ENCODE measurements around the gene KDM2A.

KDM2A gene

DNA sequence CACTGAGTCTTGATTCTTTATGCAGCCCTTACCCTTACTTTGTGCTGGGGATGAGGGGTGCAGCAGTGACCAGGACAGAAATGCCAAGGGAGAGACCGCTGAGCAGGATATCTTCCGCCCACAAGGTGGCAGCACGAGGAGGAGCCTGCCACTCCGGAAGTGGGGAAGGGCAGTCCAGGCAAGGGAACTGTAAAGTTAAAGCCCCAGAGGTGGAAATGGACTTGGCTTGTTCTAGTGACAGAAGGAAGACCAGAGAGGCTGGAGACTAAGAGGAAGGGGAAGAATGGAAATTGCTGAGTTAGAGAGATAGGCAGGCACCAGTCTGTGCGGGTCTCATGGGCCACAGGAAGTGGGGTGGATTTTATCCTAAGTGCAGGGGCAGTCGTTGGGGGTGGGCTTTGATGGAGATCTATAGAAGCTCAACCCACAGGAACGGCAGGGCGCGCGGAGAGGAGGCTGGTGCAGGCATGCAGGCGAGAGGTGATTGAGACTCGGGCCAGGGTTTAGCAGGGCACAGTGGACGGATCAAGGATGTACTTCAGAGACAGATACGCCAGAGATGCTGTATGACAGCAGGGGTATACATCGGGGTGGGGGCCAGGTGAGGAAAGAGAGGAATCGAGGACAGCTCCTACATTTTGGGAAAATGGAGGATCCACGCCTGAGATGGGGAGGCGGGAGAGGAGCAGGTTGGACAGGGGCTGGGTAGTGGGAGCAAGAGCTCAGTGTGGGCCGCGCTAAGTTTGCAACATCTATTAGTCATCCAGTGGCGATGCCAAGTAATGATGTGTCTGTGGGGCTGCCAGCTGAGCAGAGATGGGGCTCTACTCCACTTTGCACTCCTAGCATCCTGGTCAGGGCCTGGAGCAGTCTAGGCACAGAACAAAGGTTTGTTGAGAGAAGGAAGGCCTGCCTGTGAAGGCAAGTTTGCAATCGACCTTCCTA lies 143.9 kb downstream of the KDM2A start:
- DNase-seq, result peak in 3 of 4 experiments; percentile 42 to 60 (median 46)

DNA sequence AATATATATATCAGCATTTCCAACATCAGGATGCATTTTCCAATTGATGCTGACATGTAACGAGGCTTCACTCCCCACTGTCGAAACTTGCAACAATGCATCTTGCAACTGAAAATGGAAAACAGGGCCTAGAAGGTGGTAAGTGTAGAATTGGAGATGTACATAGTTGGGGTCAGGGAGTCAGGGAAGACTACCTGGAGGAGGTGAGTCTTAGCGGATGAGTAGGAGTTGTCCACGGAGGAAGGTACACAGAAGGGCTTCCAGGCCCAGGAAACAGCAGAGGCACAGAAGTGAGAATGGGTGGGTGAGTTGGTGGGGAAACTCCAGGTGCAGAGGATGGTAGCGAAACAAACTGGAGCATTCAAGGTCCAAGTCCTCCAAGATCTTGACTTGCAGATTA lies 145.2 kb downstream of the KDM2A start:
- no peak for DNase-seq

DNA sequence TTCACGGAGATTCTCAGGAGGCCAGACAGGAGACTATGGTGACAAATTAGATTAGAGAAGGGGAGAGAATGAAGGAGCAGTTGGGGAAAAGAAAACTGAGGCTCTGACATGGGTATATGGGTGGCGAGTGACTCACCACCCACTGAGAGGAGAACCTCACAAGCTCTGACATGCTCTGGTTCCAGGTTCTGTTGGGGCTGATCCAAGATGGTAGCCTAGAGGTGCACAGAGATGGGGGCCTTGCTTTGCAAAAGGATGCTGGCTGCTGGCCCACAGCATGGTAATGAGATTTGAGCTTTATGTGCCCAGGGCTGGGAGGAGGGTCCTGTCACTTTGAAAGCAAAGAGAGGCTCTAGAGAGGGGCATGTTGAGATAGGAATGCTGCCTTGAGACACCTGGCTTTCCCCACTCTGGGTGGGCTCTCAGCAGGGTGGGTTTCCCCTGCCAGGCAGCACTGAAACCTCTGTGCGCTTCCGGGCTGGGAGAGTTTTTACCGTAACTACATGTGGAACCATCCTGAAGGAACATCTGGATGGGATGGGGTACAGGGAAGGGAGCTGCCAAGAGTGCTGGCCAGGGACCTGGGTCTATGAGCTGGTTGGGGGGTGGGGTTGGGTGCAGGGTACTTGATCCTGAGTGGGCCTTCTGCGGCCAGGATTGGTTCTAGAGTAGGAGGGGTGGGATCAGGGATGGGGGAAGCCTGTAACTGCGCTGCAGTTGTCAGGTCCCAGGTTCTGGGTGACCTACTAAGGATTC lies 146.0 kb downstream of the KDM2A start:
- no peak for DNase-seq

DNA sequence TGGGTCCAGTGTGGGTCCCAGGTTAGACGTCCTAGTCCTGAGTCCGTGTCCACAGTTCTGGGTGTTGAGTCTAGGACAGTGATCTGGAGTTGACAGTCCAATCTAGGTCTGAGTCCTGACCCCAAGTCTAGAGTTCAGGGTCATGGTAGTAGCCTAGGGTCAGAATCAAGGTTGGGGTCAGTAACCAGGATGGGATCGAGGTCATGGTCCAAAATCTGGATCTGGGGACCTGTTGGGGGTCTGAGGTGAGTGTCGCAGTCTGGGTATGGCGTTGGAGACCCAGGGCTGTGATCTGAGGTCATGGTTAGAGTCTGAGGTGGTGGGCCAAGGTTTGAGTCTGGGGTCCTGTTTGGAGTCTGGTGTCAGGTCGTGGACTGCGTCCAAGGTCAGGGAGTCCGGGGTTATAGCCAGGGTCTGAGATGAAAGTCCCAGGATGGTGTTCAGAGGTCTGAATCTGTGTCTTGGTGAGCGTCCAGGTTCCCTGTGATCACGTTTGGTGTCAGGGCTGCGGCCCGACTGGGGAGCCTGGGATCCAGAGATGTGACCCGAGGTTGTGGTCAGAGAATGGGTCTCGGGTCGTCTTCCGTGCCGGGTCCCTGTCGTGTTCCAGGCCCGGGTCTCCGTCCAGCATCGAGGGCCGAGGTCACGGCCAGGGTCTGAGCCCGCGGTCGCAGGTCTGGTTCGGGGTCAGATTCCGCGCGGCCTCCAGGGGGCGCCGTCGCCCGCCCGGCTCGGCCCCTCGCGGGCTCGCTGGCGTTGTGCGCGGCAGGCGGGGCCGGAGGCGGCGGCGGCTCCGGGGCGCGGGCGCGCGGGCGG lies 146.8 kb downstream of the KDM2A start:
- peak; percentile 69 to 76 (median 76) for DNase-seq

DNA sequence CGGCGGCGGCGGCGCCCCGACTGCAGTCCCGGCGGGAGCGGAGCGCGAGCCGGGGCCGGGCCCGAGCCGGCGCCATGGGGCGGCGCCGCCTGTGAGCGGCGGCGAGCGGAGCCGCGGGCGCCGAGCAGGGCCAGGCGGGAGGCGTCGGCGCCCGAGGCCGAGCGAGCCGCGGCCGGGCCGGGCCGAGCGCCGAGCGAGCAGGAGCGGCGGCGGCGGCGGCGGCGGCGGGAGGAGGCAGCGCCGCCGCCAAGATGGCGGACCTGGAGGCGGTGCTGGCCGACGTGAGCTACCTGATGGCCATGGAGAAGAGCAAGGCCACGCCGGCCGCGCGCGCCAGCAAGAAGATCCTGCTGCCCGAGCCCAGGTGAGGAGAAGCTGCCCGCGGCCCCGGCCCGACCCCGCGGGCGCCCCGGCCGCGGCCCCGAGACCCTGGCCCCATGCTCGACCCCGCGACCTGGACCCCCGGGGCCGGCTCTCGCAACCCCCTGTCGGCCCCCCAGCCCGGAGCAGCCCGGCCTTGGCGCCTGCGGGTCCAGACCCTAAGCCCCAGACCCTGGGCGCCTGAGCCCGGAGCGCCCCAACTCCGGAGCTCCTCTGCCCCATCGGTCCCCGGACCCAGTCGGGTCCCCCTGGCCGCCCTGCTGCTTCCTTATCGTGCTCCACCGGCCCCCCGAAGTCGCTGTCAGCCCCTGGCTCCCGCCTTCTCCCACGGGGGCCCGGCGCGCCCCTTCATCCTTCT lies 147.6 kb downstream of the KDM2A start, which contains the start of gene GRK2:
Gene GRK2 (plus strand): TSS at position 25 of the 739 bp plus-strand sequence. CDS start 227 bp downstream, at position 252.
- DNase-seq, result peak in 1 of 4 experiments; percentile 43

DNA sequence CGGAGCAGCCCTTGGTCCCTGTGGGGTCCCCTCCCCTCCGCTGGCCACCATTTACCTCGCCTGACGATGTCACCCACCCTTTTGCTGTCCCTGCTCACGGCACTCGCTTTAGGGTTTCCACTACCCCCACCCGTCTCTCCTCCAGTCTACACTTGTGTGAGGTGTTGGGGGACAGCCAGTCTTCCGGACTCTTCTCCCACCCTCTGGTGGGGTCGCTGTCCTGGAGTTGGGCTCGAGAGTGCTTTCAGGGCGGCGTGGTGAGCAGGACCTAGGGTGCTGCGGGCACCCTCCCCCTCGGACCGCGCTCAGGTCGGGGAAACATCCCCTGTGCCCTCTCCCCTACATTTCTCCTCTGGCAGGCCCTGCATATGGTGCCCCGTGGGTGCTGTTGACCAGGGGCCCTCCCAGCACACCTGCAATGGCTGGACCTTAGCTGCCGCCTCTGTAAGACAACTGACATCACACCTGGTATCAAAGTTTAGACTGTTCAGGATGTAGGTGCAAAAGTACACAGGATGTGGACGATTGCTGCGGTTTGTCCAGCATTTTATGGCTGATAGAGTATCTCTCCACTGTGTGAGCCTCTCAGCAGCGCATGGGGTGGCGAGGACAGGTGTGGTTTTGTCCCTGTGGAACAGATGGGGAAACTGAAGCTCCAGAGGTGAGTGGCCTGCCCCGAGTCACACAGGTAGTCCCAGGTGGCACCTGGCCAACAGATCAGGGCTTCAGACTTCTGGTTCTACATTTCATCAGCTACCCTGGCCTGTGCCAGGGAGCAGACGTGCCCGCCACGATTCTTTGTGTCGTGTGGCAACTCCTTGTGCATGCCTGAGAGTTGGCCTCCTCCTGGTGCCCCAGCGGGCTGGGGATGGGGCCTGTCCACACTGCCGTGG lies 148.4 kb downstream of the KDM2A start:
- DNase-seq, result peak in 1 of 4 experiments; percentile 26

DNA sequence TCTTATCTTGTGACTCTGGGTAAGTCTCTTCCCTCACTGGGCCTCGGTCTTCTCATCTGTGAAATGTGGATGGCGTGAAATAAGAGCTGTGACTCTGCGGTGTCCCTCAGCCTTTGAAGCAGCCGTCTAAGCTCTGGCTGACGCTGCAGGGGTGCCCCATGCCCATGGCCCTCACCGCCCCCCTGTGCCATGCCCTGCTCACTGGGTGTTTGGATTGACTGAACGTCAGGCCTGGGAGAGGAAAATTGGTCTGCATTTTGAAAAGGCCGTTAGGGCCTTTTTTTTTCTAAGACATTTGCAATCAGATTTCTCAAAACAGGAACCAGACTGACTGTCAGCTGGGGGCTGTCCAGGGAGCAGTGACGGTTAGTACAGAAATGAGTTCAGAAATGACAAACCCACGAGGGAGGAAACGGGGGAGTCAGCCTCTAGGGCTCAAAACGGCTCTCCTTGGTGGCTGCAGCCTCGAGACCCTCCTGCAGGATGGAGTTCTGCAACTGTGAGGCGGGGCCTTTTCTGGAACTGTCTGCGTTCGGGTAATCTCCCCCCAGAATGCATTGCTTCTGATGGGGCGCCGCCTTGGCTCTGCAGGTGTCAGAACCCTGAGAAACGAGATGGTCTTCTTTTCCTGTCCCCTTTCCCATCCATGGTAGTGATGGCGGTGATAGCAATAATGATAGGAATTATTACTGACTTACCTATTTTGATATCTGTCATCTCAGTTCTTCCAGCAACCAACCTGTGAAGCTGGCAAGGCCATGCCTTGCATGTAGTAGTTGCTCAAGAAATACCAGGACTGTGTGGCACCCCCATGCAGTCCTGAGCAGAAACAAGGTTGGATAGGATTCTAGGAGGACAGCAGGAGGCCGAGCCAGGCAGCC lies 149.3 kb downstream of the KDM2A start:
- DNase-seq, result peak in 2 of 4 experiments; percentile 22 to 38

DNA sequence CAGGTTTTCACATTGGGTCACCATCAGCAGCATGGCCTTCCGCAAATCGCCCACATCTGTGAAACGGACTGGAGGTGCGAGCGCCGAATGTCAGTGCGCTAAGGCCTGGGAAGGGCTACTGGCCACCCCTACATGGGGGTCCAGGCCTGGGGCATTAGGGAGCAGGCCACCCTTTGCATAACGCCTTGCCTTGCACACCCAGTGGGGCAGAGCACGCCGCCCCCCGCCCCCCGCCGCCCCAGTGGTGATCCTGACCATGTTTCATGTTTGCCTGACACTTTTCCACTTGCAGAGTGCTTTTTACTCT lies 149.9 kb downstream of the KDM2A start:
- no peak for DNase-seq

DNA sequence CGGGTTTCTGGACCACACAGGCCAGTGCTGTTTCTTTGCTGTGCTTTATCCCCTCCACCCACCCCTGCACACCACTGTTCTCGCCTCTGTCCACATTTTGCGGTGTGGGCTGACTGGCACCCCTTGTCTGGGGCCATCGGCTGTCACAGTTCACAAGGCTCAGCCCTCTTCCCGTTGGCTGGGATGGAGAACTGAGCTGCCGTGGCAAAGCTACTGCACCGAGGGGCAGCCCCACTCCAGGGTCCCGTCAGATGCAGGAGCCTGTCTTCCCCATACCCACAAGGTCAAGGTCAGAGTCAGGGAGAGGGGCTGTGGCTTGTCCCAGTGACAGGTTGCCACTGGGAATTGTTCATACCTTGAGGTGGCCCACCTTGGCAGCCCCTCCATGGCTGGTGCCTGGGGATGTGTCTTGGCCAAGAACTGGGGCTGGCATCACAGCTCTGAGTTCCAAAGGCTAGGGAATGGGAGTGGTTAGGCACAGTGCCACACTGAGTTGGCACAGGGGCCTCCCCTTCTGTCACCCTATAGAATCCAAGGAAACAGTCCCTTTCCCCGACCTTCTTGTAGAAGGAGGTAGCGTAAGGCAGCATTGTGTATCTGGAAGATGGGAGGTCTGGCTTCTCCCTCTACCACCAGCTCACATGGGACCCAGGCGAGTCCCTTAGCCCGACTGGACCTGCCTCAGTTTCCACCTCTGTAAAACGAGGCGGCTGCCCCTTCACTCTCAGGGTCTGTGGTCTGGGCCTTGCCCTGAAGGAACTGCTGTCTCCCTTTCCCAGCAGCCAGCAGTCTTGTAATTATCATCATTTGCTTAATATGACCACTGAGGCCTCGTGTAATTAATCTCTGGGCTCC lies 150.6 kb downstream of the KDM2A start:
- no peak for DNase-seq

DNA sequence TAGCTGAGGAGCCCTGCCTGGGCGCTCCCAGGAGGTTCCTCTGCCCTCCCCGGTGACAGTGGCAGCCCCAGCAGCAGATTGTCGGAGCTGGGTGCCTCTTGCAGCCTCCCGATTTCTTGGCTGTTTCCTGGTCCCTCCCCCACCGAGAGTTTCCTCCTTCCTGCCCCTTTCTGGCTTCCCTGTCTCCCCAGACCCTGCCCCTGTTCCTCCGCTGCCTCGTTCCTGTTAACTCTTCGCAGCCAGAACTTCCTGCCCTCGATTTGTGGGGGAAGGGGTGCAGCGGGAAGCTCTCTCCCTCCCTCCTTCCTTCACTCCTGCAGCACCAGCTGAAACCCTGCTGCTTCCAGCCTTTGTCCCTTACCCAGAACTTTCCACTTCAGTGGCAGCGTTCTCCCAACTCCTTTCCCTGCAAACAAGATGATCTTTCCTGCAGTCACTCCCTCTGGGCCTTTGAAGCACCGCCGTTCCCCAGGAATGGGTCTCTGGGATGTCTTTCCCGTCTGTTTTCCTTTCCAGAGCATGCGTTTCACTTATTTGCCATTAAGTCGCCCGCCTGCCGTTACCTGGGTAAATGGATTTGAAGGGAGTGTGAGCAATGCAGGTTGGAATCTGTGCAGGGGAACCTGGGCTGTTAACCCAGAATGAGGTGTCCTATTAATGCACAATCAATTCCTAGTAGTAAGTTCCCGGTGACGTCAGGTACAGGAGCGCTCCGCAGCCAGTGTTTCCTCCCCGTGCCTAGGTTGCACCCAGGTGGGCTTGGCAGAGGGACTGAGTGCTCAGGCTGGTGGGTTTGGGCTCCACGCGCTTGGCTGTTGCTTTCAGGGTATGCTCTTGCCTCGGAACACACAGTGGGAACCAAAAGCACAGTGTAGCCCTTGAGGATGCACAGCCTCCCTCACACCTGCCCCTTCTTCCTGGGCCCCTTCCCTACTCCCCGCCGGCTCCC lies 151.5 kb downstream of the KDM2A start:
- no peak for DNase-seq

DNA sequence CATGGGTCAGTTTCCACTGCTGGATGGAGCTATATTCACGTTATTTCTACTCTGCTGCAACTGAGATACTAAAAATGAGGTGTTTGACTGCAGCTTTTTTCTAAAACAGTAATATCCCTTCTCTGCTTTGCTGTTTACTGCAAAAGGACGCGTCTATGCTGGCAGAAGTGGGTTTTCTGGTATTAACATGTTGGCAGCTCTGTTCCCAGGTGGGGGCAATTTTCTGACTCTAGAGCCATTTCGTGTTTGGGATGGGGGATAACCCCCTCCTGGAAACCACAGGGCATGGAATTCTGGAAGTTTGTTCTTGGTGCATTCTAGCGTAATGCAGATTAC lies 152.1 kb downstream of the KDM2A start:
- DNase-seq, result no peak

DNA sequence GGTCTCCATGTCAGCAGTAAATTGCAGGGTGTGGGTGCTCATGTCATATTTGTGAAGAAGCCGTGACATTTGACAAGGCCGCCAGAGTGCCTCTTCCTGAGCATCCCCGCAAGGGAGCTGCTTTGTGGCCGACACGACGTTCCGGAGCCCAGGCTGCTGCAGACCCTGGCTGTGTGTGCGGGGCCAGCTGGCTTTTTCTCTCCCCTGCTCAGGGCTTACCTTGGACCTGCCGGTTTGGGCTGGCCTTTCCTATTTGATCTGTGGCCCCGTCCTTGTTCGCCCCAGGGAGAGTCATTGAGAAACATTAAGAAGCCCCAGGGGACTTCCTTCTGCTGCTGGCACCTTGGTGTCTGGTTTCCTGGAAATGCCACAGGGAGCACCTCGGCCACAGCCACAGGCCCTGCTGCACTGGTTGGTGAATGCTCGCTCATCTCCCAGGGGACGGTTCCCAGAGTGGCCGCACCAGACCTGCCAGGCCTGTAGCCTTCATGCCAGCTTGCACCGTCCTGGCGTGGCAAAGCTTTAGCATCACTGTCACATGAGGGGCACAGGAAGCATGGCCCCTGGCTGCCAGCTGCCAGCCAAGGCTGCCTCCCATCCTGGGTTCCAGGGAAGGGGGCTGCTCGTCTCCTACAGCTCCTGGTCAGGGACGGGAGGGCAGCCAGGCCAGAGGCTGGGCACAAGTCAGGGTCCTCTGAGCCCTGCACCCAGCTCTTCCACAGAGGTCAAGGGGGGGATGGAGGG lies 152.7 kb downstream of the KDM2A start:
- DNase-seq, result peak in 2 of 4 experiments; percentile 40 to 53

DNA sequence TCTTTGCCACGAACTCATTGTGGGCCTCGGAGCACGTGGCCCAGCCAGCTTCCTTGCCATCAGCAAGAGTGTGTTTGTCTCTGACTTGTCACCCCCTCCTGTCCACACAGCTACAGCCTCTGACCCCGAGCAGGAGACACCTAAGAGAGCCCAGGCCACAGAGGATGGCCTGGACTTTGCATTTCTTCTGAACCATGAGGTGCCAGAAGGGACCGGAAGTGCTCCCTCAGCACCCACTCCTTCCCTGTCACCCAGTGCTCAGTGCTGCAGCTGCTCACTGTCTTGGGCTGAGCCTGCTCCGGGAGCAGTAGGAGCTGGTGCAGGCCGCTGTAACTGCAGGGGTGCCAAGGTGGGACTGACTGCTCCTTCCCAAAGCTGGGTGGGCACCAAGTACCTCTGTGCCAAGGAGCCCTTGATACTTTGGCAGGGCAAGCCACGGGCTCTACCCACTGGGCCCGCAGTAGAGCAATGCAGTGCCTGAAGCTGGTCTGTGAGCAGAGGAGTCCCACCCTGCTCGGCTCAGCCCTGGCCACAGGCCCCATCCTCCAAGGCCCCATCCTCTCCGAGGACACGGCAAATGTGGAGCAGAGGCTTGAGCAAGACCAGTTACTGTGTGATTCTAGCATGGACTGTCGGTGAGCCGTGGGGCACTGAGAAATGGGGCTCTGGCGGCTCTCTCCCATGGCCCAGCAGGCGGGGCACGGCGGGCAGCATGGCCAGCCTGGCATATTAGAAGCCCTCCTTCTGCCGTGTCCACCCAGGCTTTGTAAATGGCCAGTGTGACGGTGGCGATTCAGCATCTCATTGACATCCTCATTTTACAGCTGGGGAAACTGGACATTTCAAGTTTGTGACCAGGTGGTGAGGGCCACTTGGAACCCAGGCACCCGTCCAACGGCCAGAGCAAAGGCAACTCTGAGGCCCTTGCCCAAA lies 153.5 kb downstream of the KDM2A start:
- DNase-seq, result no peak

DNA sequence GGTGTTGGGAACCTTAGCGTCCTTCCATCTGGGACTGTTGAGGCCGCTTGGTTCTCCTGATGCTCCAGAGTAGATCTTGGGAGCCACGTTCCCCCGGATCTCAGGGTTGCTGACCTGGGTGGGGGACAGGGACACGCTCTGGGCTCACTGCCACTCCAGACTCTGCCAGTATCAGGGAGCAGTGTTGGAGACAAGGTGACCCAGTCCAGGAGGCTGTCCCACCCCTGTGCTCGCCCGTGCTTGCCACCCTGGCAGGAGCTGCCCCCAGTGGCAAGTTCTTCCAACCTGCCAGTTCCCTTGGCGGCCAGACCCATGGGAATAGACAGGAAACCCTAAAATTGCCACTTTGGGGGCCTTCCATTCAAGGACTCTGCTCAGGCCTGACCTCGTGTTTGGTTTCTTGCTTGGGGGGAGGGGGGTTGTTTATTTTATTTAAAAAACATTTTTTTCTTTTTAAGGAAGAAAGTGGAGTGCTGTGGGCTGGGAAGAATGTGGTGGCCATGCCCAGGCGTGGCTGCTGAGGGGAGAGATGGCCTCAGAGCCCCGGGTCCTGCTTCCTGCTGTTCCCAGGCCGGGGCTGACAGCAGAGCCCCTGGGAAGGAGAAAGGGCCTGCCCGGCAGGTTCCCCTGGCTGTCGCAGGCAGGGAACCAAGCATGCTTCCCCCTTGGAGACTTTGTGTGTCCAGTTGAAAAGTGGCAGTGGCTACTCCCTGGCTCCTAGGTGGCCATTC lies 154.4 kb downstream of the KDM2A start:
- no peak for DNase-seq
